Measurements from ENCODE around the gene TBC1D4. TPM values are rescaled to one million over a fixed set of nuclear protein-coding genes. Genes with fewer than 3 reads are reported as not detected.

The TBC1D4 gene
- total RNA-seq, 1 experiment from 2014 or later = 177 TPM

DNA sequence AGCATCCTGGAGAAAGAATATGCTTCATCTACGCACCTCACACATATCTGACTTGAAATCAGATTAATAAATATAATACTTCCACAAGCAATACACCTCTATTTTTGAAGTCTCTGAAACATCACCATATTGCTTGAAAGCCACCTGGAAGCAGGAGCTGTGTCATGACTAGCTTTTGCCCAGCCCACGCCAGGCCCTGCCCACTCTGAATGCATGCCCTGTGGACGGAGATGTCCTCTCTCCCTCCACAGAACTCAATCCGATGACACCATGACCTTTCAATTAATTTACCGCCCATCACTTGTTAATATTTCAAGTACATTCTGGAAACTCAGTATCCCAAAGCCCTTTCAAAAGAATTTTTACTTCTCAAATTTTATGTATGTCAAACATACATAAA is 108.0 kb downstream of the TBC1D4 start:
- intact Hi-C loops (cut with micrococcal nuclease; ENCODE audit: unreplicated experiment) = loop anchor here (2.0 to 10.0 kb wide), 3 partner anchors 109 to 261 kb away; partner anchors contain the start of genes LMO7, TBC1D4 and UCHL3
- ChIA-PET CTCF (interaction anchor here (1.4 to 6.3 kb wide), 4 partner anchors 11 to 108 kb away, joined by 3 to 34 read pairs (median 4); partner anchors contain the start of gene TBC1D4), POLR2A (no interaction called here)
- H3K4me1 ChIP-seq = peaks cover 74% of the 10 kb centered on the region
- DNase-seq = no peak
- peaks cover 34% of the 10 kb centered on the region for H3K4me1 Mint-ChIP-seq (ENCODE audit: low read depth, unreplicated experiment)
- no peak overlapping the region for H3K4me3 ChIP-seq (ENCODE audit: low read depth, low read length)
- no peaks in the 10 kb centered on the region for H3K27me3 Mint-ChIP-seq (ENCODE audit: insufficient read depth, unreplicated experiment)
- no peak overlapping the region for H3K4me3 Mint-ChIP-seq (ENCODE audit: unreplicated experiment)
- H3K9me3 ChIP-seq = no peaks in the 10 kb centered on the region
- H3K36me3 Mint-ChIP-seq (ENCODE audit: insufficient read depth, unreplicated experiment) = peaks cover 20% of the 10 kb centered on the region
- no peaks in the 10 kb centered on the region; the same call in 1 of the 2 replicates for H3K27me3 ChIP-seq (replicated peaks; ENCODE audit: control insufficient read depth, insufficient read depth, low read length)
- BruUV-seq (replicated peaks) = no TSS peak
- no peak for TF ChIP-seq CTCF (IDR thresholded peaks at IDR 0.05; ENCODE audit: insufficient read depth in 1 of 2, low read depth in 1 of 2, low read length in 1 of 2, severe bottlenecking in 1 of 2, unreplicated experiment in 1 of 2)
- 0 out of 2 replicates have a peak, but pooled peaks cover 2% of the 10 kb centered on the region for H3K36me3 ChIP-seq (ENCODE audit: control insufficient read depth, insufficient read depth, low read length)
- H3K9me3 Mint-ChIP-seq (ENCODE audit: unreplicated experiment) = no peaks in the 10 kb centered on the region
- H3K27ac Mint-ChIP-seq (ENCODE audit: unreplicated experiment) = peak overlapping the region; percentile 32

DNA sequence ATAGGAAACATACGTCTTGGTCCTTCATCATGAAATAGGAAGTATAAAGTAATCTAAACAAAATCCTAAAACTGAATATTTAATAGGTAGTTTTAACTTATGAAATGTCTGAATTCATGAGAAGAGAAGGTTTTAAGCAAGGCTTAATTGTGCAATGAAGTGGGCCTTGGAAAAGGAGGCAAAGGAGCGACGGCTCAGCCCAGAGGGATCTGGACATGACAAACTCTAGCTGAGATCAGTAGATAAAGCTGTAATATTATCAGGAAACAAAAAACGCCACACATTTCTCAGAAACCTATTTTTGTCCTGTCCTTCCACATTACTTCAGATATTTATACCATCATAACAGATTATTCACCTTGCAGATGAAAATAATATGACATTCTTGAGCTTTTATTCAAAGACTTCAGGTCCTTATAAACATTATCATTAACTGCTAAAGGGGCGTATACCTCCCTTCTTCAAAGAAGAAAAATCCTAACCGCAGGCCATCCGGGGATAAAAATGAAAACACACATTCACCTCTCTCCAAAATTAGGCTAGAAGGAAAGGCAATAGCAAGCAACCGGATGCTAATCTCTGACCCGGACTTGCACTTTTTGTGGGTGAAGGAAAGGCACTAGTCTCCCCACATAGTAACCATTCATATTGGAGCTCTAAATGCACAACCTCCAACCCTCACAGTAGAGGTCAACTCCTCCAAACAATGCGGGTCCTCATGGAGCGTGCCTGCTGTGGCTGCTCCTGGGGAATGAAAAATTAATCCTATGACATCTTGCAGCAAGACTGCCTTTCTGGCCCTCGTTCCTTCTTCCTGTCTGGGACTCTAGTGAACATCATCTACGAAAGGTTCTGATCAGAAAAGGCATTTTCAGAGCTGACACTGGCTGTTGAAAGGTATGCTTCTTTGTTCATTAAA is 108.8 kb downstream of the TBC1D4 start:
- Histone ChIP-seq H3K4me1 (peaks cover 74% of the 10 kb centered on the region), H3K36me3 (ENCODE audit: control insufficient read depth, insufficient read depth, low read length) (0 out of 2 replicates have a peak, but pooled peaks cover 2% of the 10 kb centered on the region), H3K9me3 (no peaks in the 10 kb centered on the region), H3K27me3 (replicated peaks; ENCODE audit: control insufficient read depth, insufficient read depth, low read length) (no peaks in the 10 kb centered on the region; the same call in 1 of the 2 replicates), H3K4me3 (ENCODE audit: low read depth, low read length) (no peak overlapping the region)
- H3K4me3 Mint-ChIP-seq (ENCODE audit: unreplicated experiment) = no peak overlapping the region
- intact Hi-C loops (cut with micrococcal nuclease; ENCODE audit: unreplicated experiment) = loop anchor here (2.0 to 10.0 kb wide), 3 partner anchors 110 to 262 kb away; partner anchors contain the start of genes LMO7, TBC1D4 and UCHL3
- ChIA-PET POLR2A (no interaction called here), CTCF (interaction anchor here (0.6 to 6.3 kb wide), 9 partner anchors 9 to 109 kb away, joined by 3 to 34 read pairs (median 3); partner anchors contain the start of gene TBC1D4)
- DNase-seq = no peak
- H3K27ac Mint-ChIP-seq (ENCODE audit: unreplicated experiment) = peak overlapping the region; percentile 32
- H3K27me3 Mint-ChIP-seq (ENCODE audit: insufficient read depth, unreplicated experiment) = no peaks in the 10 kb centered on the region
- no peaks in the 10 kb centered on the region for H3K9me3 Mint-ChIP-seq (ENCODE audit: unreplicated experiment)
- peaks cover 28% of the 10 kb centered on the region for H3K36me3 Mint-ChIP-seq (ENCODE audit: insufficient read depth, unreplicated experiment)
- no peak for TF ChIP-seq CTCF (IDR thresholded peaks at IDR 0.05; ENCODE audit: insufficient read depth in 1 of 2, low read depth in 1 of 2, low read length in 1 of 2, severe bottlenecking in 1 of 2, unreplicated experiment in 1 of 2)
- H3K4me1 Mint-ChIP-seq (ENCODE audit: low read depth, unreplicated experiment) = peaks cover 42% of the 10 kb centered on the region
- BruUV-seq (replicated peaks) = no TSS peak

GRCh38 chr13:75372517-75372916 is 109.5 kb downstream of the TBC1D4 start:
- peak; percentile 71 to 73 for TF ChIP-seq CTCF (IDR thresholded peaks at IDR 0.05; ENCODE audit: insufficient read depth in 1 of 2, low read depth in 1 of 2, low read length in 1 of 2, severe bottlenecking in 1 of 2, unreplicated experiment in 1 of 2)
- Histone ChIP-seq H3K27me3 (replicated peaks; ENCODE audit: control insufficient read depth, insufficient read depth, low read length) (no peaks in the 10 kb centered on the region; the same call in 1 of the 2 replicates), H3K9me3 (no peaks in the 10 kb centered on the region), H3K36me3 (ENCODE audit: control insufficient read depth, insufficient read depth, low read length) (0 out of 2 replicates have a peak, but pooled peaks cover 2% of the 10 kb centered on the region), H3K4me1 (peaks cover 74% of the 10 kb centered on the region), H3K4me3 (ENCODE audit: low read depth, low read length) (no peak overlapping the region)
- peak in 1 of 2 experiments; percentile 59 for DNase-seq
- H3K4me3 Mint-ChIP-seq (ENCODE audit: unreplicated experiment) = no peak overlapping the region
- no peak overlapping the region for H3K27ac Mint-ChIP-seq (ENCODE audit: unreplicated experiment)
- H3K4me1 Mint-ChIP-seq (ENCODE audit: low read depth, unreplicated experiment) = peaks cover 46% of the 10 kb centered on the region
- CTCF ChIA-PET = interaction anchor here (0.6 to 6.3 kb wide), 9 partner anchors 9 to 110 kb away, joined by 3 to 34 read pairs (median 3); partner anchors contain the start of gene TBC1D4
- peaks cover 29% of the 10 kb centered on the region for H3K36me3 Mint-ChIP-seq (ENCODE audit: insufficient read depth, unreplicated experiment)
- intact Hi-C loops (cut with micrococcal nuclease; ENCODE audit: unreplicated experiment) = loop anchor here (2.0 to 10.0 kb wide), 3 partner anchors 110 to 262 kb away; partner anchors contain the start of genes LMO7, TBC1D4 and UCHL3
- no TSS peak for BruUV-seq (replicated peaks)
- H3K9me3 Mint-ChIP-seq (ENCODE audit: unreplicated experiment) = no peaks in the 10 kb centered on the region
- no peaks in the 10 kb centered on the region for H3K27me3 Mint-ChIP-seq (ENCODE audit: insufficient read depth, unreplicated experiment)
- POLR2A ChIA-PET = no interaction called here
